GM12872 (cell line): ENCODE measurements around the gene NECAB2.

Experiments
- CTCF ChIP-seq: IDR thresholded peaks from 3 replicates; pipeline ENCODE4 v1.5.1; 2011; ENCODE audit warnings: low read depth, mild to moderate bottlenecking, low read length, moderate library complexity; ENCODE audit not compliant: insufficient read depth

Gene NECAB2

GRCh38 chr16:84029297-84030047 is 61.4 kb downstream of the NECAB2 start:
- TF ChIP-seq CTCF = no peak

- no peak for TF ChIP-seq CTCF
Observed at GRCh38 chr16:84031556-84031955, 63.5 kb downstream of the NECAB2 start.

GRCh38 chr16:84032458-84033178 is 64.6 kb downstream of the NECAB2 start:
- no peak for TF ChIP-seq CTCF

GRCh38 chr16:84033251-84034195 is 65.5 kb downstream of the NECAB2 start:
- no peak for TF ChIP-seq CTCF

- no peak for TF ChIP-seq CTCF
Observed at GRCh38 chr16:84034516-84034915, 66.5 kb downstream of the NECAB2 start.

GRCh38 chr16:84036131-84036530 is 68.1 kb downstream of the NECAB2 start:
- no peak for TF ChIP-seq CTCF

GRCh38 chr16:84036982-84037425 is 69.0 kb downstream of the NECAB2 start:
- TF ChIP-seq CTCF = no peak
